ENCODE measurements around the gene PLXNA1.

Gene PLXNA1

GRCh38 chr3:126985132-126985985 is 2.4 kb downstream of the PLXNA1 start:
- FAIRE-seq (no peak), DNase-seq (ENCODE audit: insufficient read length, low spot score) (no peak)

DNA sequence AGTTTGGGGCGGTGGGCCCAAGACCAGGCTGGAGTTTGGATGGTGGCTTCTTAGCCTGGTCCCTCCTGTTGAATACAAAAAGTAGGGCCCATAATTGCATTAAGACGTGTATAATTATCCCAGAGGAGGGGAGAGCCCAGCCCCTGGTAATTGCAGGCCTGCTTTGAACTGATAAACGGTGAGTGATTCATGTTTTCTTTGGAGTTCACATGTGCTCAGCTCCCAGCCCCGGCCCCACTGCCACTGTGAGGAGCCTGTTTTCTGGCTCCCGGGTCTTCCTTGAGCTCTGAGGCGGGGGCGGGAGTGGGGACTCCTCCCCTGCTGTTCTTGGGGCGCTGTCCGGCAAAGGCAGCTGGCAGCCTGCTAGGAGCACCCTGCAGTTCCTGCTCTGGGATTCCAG is 3.1 kb downstream of the PLXNA1 start:
- no peak for DNase-seq (ENCODE audit: insufficient read length, low spot score)
- no peak for FAIRE-seq

DNA sequence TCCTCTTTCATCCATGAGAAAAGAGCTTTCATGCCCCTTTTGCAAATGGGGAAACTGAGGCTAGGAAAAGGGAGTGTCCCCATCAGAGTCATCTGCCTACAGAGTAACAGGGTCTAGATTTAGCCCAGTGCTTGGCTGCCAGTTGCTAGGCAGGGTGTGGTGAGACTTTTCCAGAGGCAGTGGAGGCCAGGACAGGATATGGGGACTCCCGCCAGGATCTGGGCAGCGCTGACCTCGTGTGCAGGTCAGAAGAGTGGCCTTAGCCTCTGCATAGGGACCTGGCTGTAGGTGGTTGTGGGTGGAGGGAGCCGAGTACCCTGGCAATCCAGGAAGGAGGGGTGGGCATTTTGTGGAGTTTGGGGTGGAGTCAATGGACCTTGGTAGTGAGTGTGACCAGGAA is 4.2 kb downstream of the PLXNA1 start:
- DNase-seq (ENCODE audit: insufficient read length, low spot score) (no peak), FAIRE-seq (no peak)

DNA sequence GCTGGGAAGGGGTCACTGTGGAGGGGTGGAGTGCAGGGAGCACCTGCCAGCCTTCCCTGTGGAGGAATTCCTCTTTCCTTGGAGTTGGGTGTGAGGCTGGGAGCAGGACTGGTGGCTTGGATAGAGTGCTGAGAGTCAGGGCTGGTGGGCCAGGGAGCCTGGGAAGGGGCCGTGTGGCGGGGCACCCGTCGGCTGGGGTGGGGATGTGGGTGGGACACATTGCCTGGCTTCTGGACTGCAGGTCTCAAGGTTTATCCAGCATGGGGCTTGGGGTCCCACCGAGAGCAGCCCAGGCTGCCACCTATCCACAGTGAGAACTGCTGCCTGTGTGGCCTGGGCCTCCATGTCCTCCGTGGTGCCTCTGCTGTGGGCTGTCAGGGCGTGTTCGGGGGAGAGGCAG is 4.7 kb downstream of the PLXNA1 start:
- DNase-seq (ENCODE audit: insufficient read length, low spot score) (no peak), FAIRE-seq (no peak)

DNA sequence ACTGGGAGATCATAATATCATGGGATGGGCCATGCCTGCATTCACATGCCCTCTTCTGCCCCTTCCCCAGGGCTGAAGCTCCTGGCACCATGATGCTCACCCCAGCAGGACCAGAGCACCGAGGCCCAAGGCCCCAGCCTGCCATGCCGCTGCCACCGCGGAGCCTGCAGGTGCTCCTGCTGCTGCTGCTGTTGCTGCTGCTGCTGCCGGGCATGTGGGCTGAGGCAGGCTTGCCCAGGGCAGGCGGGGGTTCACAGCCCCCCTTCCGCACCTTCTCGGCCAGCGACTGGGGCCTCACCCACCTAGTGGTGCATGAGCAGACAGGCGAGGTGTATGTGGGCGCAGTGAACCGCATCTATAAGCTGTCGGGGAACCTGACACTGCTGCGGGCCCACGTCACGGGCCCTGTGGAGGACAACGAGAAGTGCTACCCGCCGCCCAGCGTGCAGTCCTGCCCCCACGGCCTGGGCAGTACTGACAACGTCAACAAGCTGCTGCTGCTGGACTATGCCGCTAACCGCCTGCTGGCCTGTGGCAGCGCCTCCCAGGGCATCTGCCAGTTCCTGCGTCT is 5.6 kb downstream of the PLXNA1 start:
- DNase-seq (ENCODE audit: insufficient read length, low spot score) = no peak
- no peak for FAIRE-seq

GRCh38 chr3:126989316-126990023 is 6.6 kb downstream of the PLXNA1 start:
- no peak for DNase-seq (ENCODE audit: insufficient read length, low spot score)
- FAIRE-seq = no peak

DNA sequence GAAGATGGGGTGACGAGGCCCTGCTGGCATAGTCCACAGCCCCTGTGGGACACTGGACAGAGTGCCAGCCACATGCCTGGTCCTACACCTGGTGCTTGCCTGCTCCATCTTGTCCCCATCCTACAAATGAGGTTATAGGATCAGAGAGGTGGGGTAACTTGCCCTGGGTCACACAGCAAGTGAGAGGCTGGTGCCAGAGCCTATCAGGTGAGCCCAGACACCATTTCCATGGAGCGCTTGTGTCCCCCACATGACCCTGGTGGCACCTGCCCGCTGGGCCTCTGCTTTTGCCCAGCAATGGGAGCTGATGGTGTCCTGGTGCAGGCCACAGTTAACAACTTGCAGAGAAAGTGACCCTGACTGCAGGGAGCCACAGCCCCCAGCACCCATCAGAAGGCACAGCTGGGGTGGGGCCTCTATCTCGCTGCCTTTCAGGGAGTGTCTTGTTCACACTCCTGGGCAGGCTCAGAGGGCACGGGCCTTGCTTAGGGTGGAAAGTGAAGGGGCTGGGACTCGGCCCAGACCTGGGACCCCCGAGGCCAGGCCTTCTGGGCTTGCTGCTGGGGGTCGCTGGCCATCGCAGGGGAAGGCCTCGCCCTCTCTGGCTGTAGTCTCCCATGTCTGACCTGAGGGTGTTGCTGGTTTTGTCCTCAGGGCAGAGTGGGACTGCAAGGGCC is 7.2 kb downstream of the PLXNA1 start:
- no peak for DNase-seq (ENCODE audit: insufficient read length, low spot score)
- FAIRE-seq = no peak

GRCh38 chr3:126990890-126991289 is 8.0 kb downstream of the PLXNA1 start:
- FAIRE-seq = no peak
- DNase-seq (ENCODE audit: insufficient read length, low spot score) = no peak

DNA sequence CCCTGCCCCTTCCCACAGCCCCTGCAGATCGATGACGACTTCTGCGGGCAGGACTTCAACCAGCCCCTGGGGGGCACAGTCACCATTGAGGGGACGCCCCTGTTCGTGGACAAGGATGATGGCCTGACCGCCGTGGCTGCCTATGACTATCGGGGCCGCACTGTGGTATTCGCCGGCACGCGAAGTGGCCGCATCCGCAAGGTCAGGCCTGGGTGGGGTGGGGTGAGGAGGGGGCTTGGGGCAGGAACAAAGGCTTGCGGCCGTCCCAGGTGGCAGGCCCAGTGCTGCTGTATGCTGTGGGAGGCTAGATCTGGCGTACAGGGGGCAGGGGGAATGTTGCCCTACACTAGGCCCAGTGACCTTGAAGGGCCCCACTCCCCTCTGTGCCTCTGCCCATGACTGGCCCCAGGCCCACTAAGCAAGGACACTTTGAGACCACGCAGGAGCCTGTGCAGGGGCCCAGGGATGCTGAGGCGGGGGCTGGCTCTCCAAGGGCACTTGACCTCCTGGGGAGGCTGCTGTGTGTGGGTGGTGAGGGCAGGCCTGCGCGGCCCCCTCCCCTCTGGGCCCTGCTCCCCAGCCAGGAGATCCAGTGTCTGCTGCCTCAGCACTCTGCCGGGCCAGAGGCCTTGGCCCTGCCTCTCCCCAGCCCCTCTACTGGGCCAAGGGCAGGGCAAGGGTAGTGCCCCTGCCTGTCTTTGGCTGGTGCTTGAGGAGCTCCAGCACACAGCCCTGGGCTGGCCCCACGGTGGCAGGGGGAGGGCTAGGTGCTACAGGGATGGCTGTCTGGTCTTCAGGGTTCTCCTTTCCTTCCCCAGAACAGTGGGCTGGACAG is 8.7 kb downstream of the PLXNA1 start:
- DNase-seq (ENCODE audit: insufficient read length, low spot score) = no peak
- no peak for FAIRE-seq

DNA sequence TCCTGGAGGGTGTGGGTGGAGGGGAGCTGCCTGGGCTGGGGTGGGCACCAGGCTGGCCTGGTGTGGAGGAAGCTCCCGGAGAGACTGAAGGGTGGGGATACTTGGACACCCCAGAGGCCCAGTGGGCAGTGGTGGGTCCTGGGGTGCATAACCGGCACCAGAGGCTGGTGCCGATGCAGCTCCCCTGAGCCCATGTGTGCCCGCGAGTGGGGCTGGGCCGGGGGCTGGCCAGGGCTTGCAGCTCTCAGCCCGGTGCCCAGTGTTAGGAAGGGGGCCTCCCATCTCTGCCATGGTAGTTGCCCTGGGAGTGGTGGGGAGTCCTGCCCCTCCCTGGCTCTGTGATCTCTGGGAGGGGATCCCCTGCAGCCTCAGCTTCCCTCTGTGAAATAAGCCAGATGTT is 9.3 kb downstream of the PLXNA1 start:
- FAIRE-seq (no peak), DNase-seq (ENCODE audit: insufficient read length, low spot score) (no peak)

- FAIRE-seq (no peak), DNase-seq (ENCODE audit: insufficient read length, low spot score) (no peak)
These were observed 9.9 kb downstream of the PLXNA1 start for GRCh38 chr3:126992776-126993175.

- DNase-seq (ENCODE audit: insufficient read length, low spot score) = no peak
- FAIRE-seq = no peak
These were observed 10.5 kb downstream of the PLXNA1 start for GRCh38 chr3:126993436-126993835.

DNA sequence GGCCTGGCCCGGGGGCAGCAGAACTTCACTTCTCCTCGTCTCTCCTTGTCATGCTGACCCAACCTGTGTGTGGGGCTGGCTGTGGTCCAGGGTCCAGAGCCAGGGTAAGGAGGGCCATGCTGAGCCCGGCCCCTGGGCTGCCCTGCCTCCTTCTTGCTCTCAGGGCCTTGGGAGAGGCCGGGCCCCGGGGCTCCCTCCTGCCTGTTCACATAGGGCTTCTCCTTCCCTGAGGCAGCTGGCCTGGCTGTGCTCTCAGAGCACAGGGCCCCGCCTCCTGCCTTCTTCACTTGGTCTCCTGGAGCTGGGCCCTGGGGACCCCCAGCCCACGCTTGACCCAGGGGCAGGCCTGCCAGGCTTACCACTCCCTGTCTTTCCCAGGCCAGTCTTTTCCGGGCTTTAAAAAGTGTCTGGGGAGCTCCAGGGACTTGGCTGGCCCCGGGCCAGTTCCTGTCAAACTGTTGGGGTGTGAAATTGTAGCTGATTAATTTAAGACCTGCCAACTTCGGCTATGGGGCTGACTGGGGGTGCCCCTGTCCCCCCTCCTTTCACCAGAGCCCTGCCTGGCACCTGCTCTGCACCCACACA is 11.8 kb downstream of the PLXNA1 start:
- FAIRE-seq (no peak), DNase-seq (ENCODE audit: insufficient read length, low spot score) (no peak)

- no peak for FAIRE-seq
- DNase-seq (ENCODE audit: insufficient read length, low spot score) = no peak
These were observed 12.4 kb downstream of the PLXNA1 start for GRCh38 chr3:126995254-126995780.

DNA sequence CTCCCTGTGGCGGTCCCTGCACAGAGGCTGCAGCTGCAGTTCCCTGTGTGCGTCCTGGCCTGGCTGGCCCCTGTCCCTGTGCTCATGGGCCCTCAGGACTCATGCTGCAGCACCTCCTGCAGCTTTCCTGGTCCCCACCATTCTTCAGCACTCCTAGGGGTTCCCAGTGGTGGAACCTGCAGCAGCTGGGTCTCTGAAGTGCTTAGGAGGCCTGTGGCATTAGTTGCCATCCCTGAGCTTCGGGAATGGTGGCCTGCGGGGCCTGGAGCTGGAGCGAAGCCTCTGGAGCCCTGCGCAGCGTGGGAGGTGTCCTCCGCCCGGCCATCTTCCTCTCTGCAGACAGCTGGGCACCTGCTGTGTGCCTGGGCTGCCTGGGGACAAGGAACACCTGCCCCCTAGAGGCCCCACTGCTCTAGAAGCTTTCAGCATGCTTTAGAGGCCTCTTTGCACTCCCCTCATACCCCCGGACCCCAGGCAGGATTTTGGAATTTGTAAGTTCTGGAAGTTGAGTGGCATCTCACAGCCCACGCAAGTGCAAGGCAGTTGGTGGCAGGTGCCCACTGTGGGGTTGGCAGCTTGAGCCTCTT is 13.1 kb downstream of the PLXNA1 start:
- FAIRE-seq (no peak), DNase-seq (ENCODE audit: insufficient read length, low spot score) (no peak)

- DNase-seq (ENCODE audit: insufficient read length, low spot score) (no peak), FAIRE-seq (no peak)
These were observed 14.0 kb downstream of the PLXNA1 start for GRCh38 chr3:126996905-126997304.

- FAIRE-seq (no peak), DNase-seq (ENCODE audit: insufficient read length, low spot score) (no peak)
These were observed 14.6 kb downstream of the PLXNA1 start for GRCh38 chr3:126997455-126998038.

GRCh38 chr3:126998320-126998719 is 15.4 kb downstream of the PLXNA1 start:
- DNase-seq (ENCODE audit: insufficient read length, low spot score) (no peak), FAIRE-seq (no peak)

DNA sequence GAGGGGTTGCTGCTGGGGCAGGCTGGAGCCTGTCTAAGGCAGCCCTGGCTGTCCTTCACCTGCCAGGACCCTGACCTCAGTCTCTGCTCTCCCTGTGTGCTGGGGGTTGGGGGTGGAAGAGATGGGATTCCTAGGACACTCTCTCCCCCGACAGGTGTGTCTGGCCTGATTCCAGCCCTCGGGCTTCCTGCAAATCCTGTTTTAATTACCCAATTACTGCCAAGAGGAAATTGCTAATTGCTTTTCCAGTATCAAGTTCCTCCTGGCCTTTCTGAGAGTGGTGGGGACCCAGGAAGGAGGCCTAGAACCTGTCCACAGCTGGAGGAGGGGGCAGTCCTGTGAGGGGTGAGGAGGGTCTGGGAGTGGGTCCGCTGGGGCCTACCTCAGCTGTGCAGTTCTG is 15.8 kb downstream of the PLXNA1 start:
- DNase-seq (ENCODE audit: insufficient read length, low spot score) (no peak), FAIRE-seq (no peak)
